Nephron (organoid): Measurements from ENCODE around the gene FARP1.

Experiments used
- H3K27ac Mint-ChIP-seq, 3 experiments: 2 replicates each; pipeline ENCODE4 v1.8.0; 2020; ENCODE audit warnings: mixed read lengths in 3 of 3, mild to moderate bottlenecking in 2 of 3, moderate library complexity in 1 of 3
- H3K27me3 Mint-ChIP-seq: 2 replicates; pipeline ENCODE4 v1.8.0; 2021; ENCODE audit warnings: low read depth, mild to moderate bottlenecking, moderate library complexity, mixed read lengths
- H3K36me3 Mint-ChIP-seq: 2 replicates; pipeline ENCODE4 v1.8.0; 2020; ENCODE audit warnings: low read depth, mixed read lengths
- H3K4me1 Mint-ChIP-seq: 2 replicates; pipeline ENCODE4 v1.8.0; 2020; ENCODE audit warnings: mixed read lengths
- H3K4me3 Mint-ChIP-seq, 3 experiments: 2 replicates each; pipeline ENCODE4 v1.8.0; 2020; ENCODE audit warnings: mild to moderate bottlenecking in 3 of 3, mixed read lengths in 3 of 3, moderate library complexity in 2 of 3
- H3K9me3 Mint-ChIP-seq: 2 replicates; pipeline ENCODE4 v1.8.0; 2020; ENCODE audit warnings: mixed read lengths
- CTCF ChIP-seq, 3 experiments: fragments of 200-600 bp; sonication (generic); IDR thresholded peaks; one replicate each; pipeline ENCODE4 v1.5.0; 2021; ENCODE audit warnings: antibody characterized with exemption in 3 of 3; ENCODE audit not compliant: unreplicated experiment in 3 of 3

Gene FARP1

DNA sequence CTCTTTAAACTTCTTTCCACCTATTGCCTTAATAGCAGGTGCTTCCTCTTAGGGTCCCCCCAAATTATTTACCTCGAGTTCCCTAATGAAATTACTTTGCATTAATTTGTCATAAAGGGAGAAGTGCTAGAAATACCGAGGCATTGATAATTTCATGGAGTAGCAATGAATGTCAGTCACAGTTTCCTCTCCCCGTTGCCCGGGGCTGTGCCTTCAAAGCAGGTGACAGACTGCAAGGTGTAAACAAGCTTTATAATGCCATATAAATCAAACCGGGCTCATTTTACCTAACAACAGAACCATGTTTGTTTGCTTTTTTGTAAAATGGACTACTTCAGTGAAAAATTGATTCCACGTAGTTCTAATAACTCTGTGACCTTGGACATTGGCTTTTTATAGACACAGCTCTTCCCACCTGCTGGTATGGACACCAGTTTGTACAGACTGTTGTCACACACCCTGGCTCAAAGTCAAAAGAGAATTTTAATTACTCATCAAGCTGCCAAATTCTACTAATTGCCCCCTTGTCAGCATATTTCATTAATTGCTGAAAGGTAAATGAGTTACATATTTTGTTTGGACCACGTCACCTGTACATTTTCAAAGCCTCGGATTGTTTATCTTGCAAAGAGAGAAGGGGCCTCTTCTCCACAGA is 262.9 kb downstream of the FARP1 start:
- Mint-ChIP-seq H3K36me3 (peaks cover 55% of the 10 kb centered on the region), H3K4me1 (peaks cover 38% of the 10 kb centered on the region), H3K27me3 (no peaks in the 10 kb centered on the region), H3K9me3 (no peaks in the 10 kb centered on the region), H3K27ac (peak overlapping the region in 1 of 3 experiments; percentile 25), H3K4me3 (no peak overlapping the region)
- TF ChIP-seq CTCF (IDR thresholded peaks at IDR 0.05; ENCODE audit: unreplicated experiment in 3 of 3), result no peak

DNA sequence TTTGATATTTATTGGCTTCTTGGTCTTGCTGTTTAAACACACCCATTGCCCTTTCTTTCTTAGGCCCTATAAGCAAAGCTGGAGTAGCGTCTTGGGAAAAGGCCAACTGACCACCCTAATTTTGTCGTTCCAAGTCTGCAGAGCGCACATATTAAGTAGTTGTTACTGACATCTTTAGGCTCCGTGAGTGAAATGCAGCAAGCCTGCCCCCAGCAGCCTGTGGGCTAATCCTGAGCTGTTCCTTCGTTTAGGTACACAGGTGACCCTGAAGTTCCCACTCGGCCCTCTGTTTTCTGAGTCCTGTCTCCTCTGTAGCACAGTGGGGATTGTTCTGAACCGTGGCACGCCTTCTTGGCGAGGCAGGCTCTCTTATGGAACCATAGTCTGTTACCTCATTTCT is 263.5 kb downstream of the FARP1 start:
- H3K27ac Mint-ChIP-seq, result peak overlapping the region in 1 of 3 experiments; percentile 25
- H3K4me1 Mint-ChIP-seq, result peaks cover 34% of the 10 kb centered on the region
- H3K36me3 Mint-ChIP-seq, result peaks cover 59% of the 10 kb centered on the region
- H3K9me3 Mint-ChIP-seq, result no peaks in the 10 kb centered on the region
- no peak for TF ChIP-seq CTCF (IDR thresholded peaks at IDR 0.05; ENCODE audit: unreplicated experiment in 3 of 3)
- H3K27me3 Mint-ChIP-seq, result no peaks in the 10 kb centered on the region
- no peak overlapping the region for H3K4me3 Mint-ChIP-seq

GRCh38 chr13:98406971-98407370 is 264.1 kb downstream of the FARP1 start:
- H3K27me3 Mint-ChIP-seq, result no peaks in the 10 kb centered on the region
- no peak overlapping the region for H3K4me3 Mint-ChIP-seq
- H3K27ac Mint-ChIP-seq, result peak overlapping the region in 1 of 3 experiments; percentile 29
- peaks cover 59% of the 10 kb centered on the region for H3K36me3 Mint-ChIP-seq
- peaks cover 32% of the 10 kb centered on the region for H3K4me1 Mint-ChIP-seq
- no peak for TF ChIP-seq CTCF (IDR thresholded peaks at IDR 0.05; ENCODE audit: unreplicated experiment in 3 of 3)
- no peaks in the 10 kb centered on the region for H3K9me3 Mint-ChIP-seq

GRCh38 chr13:98407575-98407974 is 264.7 kb downstream of the FARP1 start:
- Mint-ChIP-seq H3K4me1 (peaks cover 30% of the 10 kb centered on the region), H3K36me3 (peaks cover 62% of the 10 kb centered on the region), H3K27ac (peak overlapping the region in 1 of 3 experiments; percentile 44), H3K4me3 (no peak overlapping the region), H3K9me3 (no peaks in the 10 kb centered on the region), H3K27me3 (no peaks in the 10 kb centered on the region)
- TF ChIP-seq CTCF (IDR thresholded peaks at IDR 0.05; ENCODE audit: unreplicated experiment in 3 of 3), result no peak

GRCh38 chr13:98409281-98409680 is 266.4 kb downstream of the FARP1 start:
- H3K27me3 Mint-ChIP-seq, result no peaks in the 10 kb centered on the region
- peaks cover 70% of the 10 kb centered on the region for H3K36me3 Mint-ChIP-seq
- TF ChIP-seq CTCF (IDR thresholded peaks at IDR 0.05; ENCODE audit: unreplicated experiment in 3 of 3), result no peak
- H3K9me3 Mint-ChIP-seq, result no peaks in the 10 kb centered on the region
- H3K4me1 Mint-ChIP-seq, result peaks cover 26% of the 10 kb centered on the region
- no peak overlapping the region for H3K27ac Mint-ChIP-seq
- no peak overlapping the region for H3K4me3 Mint-ChIP-seq

DNA sequence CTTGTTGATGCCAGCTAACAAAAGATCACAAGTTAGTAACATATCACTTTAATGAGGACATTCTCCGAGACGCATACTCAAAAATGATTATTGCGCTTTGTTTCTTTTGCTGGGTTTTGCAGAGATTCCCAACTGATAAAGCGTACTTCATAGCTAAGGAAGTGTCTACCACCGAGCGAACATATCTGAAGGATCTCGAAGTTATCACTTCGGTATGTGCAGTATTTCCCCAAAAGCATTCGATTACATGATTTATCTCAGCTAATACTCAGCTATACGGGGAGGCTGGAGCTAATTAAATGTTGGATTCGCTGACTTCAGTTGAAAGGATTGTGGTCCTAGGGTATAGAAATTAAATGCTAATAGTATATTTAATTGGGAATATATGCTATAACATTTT is 267.7 kb downstream of the FARP1 start:
- TF ChIP-seq CTCF (IDR thresholded peaks at IDR 0.05; ENCODE audit: unreplicated experiment in 3 of 3), result no peak
- Mint-ChIP-seq H3K27ac (no peak overlapping the region), H3K4me3 (no peak overlapping the region), H3K36me3 (peaks cover 83% of the 10 kb centered on the region), H3K9me3 (no peaks in the 10 kb centered on the region), H3K27me3 (no peaks in the 10 kb centered on the region), H3K4me1 (peaks cover 17% of the 10 kb centered on the region)
